Breast epithelium (tissue), 4 donors: ENCODE results near the gene DCXR. TPM values are rescaled to one million over a fixed set of nuclear protein-coding genes. Genes with fewer than 3 reads are reported as not detected.

Source experiments
- DNase-seq, 2 donors: peaks; one replicate each; pipeline ENCODE4 v3.0.0-alpha.2; 2019; ENCODE audit warnings: low spot score in 2 of 2
- H3K27ac ChIP-seq, 2 donors: fragments of 200-600 bp; sonication (generic) in 1 of 2; one replicate each; pipeline ENCODE4 v1.5.1; 2016 to 2019; ENCODE audit warnings: mild to moderate bottlenecking in 1 of 2
- H3K27me3 ChIP-seq, 2 donors: fragments of 200-600 bp; sonication (generic) in 1 of 2; one replicate each; pipeline versions ENCODE4 v1.5.1 to v1.6.0; 2017 to 2019; ENCODE audit warnings: control low read depth in 1 of 2, mild to moderate bottlenecking in 1 of 2
- H3K36me3 ChIP-seq: fragments of 200-600 bp; one replicate; pipeline ENCODE4 v1.5.1; 2019
- H3K4me1 ChIP-seq, 2 donors: fragments of 200-600 bp; sonication (generic); one replicate each; pipeline ENCODE4 v1.5.1; 2016 to 2019; ENCODE audit warnings: control low read depth in 1 of 2
- H3K4me3 ChIP-seq, 3 donors: fragments of 200-600 bp; sonication (generic); 1 replicate in 2 of 3; 2 replicates in 1 of 3; pipeline ENCODE4 v1.5.1; 2016 to 2019; ENCODE audit warnings: mild to moderate bottlenecking in 3 of 3, moderate library complexity in 2 of 3
- H3K9me3 ChIP-seq, 2 donors: fragments of 200-600 bp; sonication (generic) in 1 of 2; one replicate each; pipeline ENCODE4 v1.5.1; 2016 to 2019; ENCODE audit warnings: control low read depth in 1 of 2
- CTCF ChIP-seq, 3 donors: fragments of 450-650 bp; IDR thresholded peaks; one replicate each; pipeline ENCODE4 v1.5.1; 2016 to 2017; ENCODE audit warnings: antibody characterized with exemption in 3 of 3, mild to moderate bottlenecking in 3 of 3, moderate library complexity in 3 of 3
- POLR2A ChIP-seq: fragments of 450-650 bp; IDR thresholded peaks from one replicate; pipeline ENCODE4 v1.6.1; 2016; ENCODE audit warnings: antibody characterized with exemption, mild to moderate bottlenecking, moderate library complexity
- POLR2AphosphoS5 ChIP-seq, 3 donors: sonication (generic); formaldehyde crosslinking; IDR thresholded peaks; one replicate each; pipeline ENCODE4 v1.6.1; 2017; ENCODE audit warnings: antibody characterized with exemption in 3 of 3
- intact Hi-C: fragments of 100-400 bp; cut with DNase I; formaldehyde crosslinking; loops from one replicate; pipeline ENCODE4 v1.15.1; 2023; ENCODE audit warnings: low total_unique reads
- total RNA-seq, 3 donors: library from RNA; depleted of rRNA; stranded (reverse); fragments of >200 nt; gene quantifications; one replicate each; pipeline ENCODE4 v1.1.0, GENCODE V29; 2016

DCXR gene
- total RNA-seq, 3 donors from 2014 or later = 202 to 484 (median 228) TPM

- no peaks in the 10 kb centered on the region for H3K27me3 ChIP-seq
- H3K4me1 ChIP-seq = no peaks in the 10 kb centered on the region
- H3K9me3 ChIP-seq = no peaks in the 10 kb centered on the region
- no peak for TF ChIP-seq CTCF (IDR thresholded peaks at IDR 0.05)
- no peak for TF ChIP-seq POLR2AphosphoS5 (IDR thresholded peaks at IDR 0.05)
- no peak for TF ChIP-seq POLR2A
- DNase-seq = no peak
- intact Hi-C loops = loop anchor here (10.0 kb wide), 1 partner anchor 49 kb away; the partner anchor contains the start of genes DCXR and RAC3
- H3K27ac ChIP-seq = no peak overlapping the region
- peaks cover 64% of the 10 kb centered on the region for H3K36me3 ChIP-seq
- no peak overlapping the region for H3K4me3 ChIP-seq
Measured at GRCh38 chr17:82083533-82084359, 46.2 kb upstream of the DCXR start.

GRCh38 chr17:82083009-82083408 lies 45.5 kb upstream of the DCXR start:
- no peaks in the 10 kb centered on the region for H3K4me1 ChIP-seq
- no peak overlapping the region for H3K4me3 ChIP-seq
- no peak overlapping the region for H3K27ac ChIP-seq
- no peaks in the 10 kb centered on the region for H3K27me3 ChIP-seq
- peaks cover 57% of the 10 kb centered on the region for H3K36me3 ChIP-seq
- no peak for DNase-seq
- H3K9me3 ChIP-seq = no peaks in the 10 kb centered on the region
- no peak for TF ChIP-seq POLR2AphosphoS5 (IDR thresholded peaks at IDR 0.05)
- no peak for TF ChIP-seq POLR2A
- no peak for TF ChIP-seq CTCF (IDR thresholded peaks at IDR 0.05)
- intact Hi-C loops = loop anchor here (10.0 kb wide), 1 partner anchor 48 kb away; the partner anchor contains the start of genes DCXR and RAC3

- TF ChIP-seq CTCF (IDR thresholded peaks at IDR 0.05) (no peak), POLR2AphosphoS5 (IDR thresholded peaks at IDR 0.05) (no peak), POLR2A (no peak)
- intact Hi-C loops = loop anchor here (10.0 kb wide), 1 partner anchor 48 kb away; the partner anchor contains the start of genes DCXR and RAC3
Measured at GRCh38 chr17:82082456-82082855, 45.0 kb upstream of the DCXR start.

GRCh38 chr17:82081966-82082365 lies 44.5 kb upstream of the DCXR start:
- H3K27ac ChIP-seq = no peak overlapping the region
- no peaks in the 10 kb centered on the region for H3K27me3 ChIP-seq
- no peak for TF ChIP-seq CTCF (IDR thresholded peaks at IDR 0.05)
- TF ChIP-seq POLR2A = no peak
- TF ChIP-seq POLR2AphosphoS5 (IDR thresholded peaks at IDR 0.05) = no peak
- no peak overlapping the region for H3K4me3 ChIP-seq
- H3K4me1 ChIP-seq = no peaks in the 10 kb centered on the region
- H3K36me3 ChIP-seq = peaks cover 49% of the 10 kb centered on the region
- DNase-seq = no peak
- intact Hi-C loops = loop anchor here (10.0 kb wide), 1 partner anchor 47 kb away; the partner anchor contains the start of genes DCXR and RAC3
- H3K9me3 ChIP-seq = no peaks in the 10 kb centered on the region

More at GRCh38 chr17:82082456-82082855, 45.0 kb upstream of the DCXR start:
- Histone ChIP-seq H3K9me3 (no peaks in the 10 kb centered on the region), H3K4me3 (no peak overlapping the region), H3K27ac (no peak overlapping the region), H3K36me3 (peaks cover 53% of the 10 kb centered on the region), H3K4me1 (no peaks in the 10 kb centered on the region), H3K27me3 (no peaks in the 10 kb centered on the region)
- no peak for DNase-seq

- Histone ChIP-seq H3K9me3 (no peaks in the 10 kb centered on the region), H3K4me1 (no peaks in the 10 kb centered on the region), H3K27me3 (no peaks in the 10 kb centered on the region), H3K4me3 (no peak overlapping the region), H3K36me3 (peaks cover 45% of the 10 kb centered on the region), H3K27ac (no peak overlapping the region)
- intact Hi-C loops = loop anchor here (10.0 kb wide), 1 partner anchor 47 kb away; the partner anchor contains the start of genes DCXR and RAC3
- no peak for DNase-seq
- no peak for TF ChIP-seq POLR2A
- no peak for TF ChIP-seq CTCF (IDR thresholded peaks at IDR 0.05)
- TF ChIP-seq POLR2AphosphoS5 (IDR thresholded peaks at IDR 0.05) = no peak
Measured at GRCh38 chr17:82081546-82081945, 44.0 kb upstream of the DCXR start.
